ENCODE results near the gene WIZ.

WIZ gene

DNA sequence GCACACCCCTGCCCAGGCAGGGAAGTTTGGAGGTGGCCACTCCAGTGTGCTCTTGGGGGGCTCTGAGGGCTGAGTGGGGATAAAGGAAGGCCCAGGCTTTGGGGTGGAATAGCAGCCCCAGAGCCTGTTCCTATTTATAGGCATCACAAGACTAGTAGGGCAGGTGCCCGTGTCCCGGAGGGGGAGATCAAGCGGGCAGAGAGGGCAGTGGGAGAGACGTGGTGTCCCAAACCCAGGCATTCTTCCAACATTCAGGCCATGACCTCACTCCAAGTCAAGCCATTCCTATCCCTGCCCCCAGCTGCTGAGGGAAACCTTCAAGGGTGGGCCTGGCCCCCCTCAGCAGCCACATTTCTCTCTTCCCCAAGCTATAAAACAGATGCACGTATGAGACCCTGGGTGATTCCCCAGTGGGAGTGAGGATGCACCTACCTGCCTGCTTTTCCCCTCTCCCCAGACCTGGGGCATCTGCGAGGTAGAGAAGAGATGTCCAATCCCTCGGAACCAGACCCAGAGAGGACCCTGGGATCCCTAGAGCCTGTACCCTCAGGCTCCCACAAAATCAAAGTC lies 3.9 kb downstream of the WIZ start:
- POLR2A ChIA-PET, result no interaction called here
- TF ChIP-seq ZNF707 (tag by site-specific recombination; IDR thresholded peaks at IDR 0.05) (no peak), KLF17 (tag by site-specific recombination; IDR thresholded peaks at IDR 0.05) (no peak), ZNF776 (tag by site-specific recombination; IDR thresholded peaks at IDR 0.05; ENCODE audit: borderline replicate concordance) (no peak), ZNF692 (tag by site-specific recombination; IDR thresholded peaks at IDR 0.05) (no peak), GLI4 (tag by site-specific recombination; IDR thresholded peaks at IDR 0.05) (no peak), GLIS2 (tag by site-specific recombination; IDR thresholded peaks at IDR 0.05) (no peak), ZNF133 (tag by site-specific recombination; IDR thresholded peaks at IDR 0.05) (no peak), ZNF335 (tag by site-specific recombination; conservative IDR thresholded peaks at IDR 0.05) (no peak), ZNF704 (tag by site-specific recombination; IDR thresholded peaks at IDR 0.05) (no peak), ZNF398 (tag by site-specific recombination; IDR thresholded peaks at IDR 0.05) (no peak)
- TF ChIP-seq, protein P1, sequence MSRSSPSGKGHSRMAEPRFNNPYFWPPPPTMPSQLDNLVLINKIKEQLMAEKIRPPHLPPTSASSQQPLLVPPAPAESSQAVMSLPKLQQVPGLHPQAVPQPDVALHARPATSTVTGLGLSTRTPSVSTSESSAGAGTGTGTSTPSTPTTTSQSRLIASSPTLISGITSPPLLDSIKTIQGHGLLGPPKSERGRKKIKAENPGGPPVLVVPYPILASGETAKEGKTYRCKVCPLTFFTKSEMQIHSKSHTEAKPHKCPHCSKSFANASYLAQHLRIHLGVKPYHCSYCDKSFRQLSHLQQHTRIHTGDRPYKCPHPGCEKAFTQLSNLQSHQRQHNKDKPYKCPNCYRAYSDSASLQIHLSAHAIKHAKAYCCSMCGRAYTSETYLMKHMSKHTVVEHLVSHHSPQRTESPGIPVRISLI (tag by site-specific recombination; IDR thresholded peaks at IDR 0.05), result no peak
- TF ChIP-seq, protein P2, sequence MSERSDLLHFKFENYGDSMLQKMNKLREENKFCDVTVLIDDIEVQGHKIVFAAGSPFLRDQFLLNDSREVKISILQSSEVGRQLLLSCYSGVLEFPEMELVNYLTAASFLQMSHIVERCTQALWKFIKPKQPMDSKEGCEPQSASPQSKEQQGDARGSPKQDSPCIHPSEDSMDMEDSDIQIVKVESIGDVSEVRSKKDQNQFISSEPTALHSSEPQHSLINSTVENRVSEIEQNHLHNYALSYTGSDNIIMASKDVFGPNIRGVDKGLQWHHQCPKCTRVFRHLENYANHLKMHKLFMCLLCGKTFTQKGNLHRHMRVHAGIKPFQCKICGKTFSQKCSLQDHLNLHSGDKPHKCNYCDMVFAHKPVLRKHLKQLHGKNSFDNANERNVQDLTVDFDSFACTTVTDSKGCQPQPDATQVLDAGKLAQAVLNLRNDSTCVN (tag by site-specific recombination; optimal IDR thresholded peaks at IDR 0.05), result no peak
- TF ChIP-seq, protein P3, sequence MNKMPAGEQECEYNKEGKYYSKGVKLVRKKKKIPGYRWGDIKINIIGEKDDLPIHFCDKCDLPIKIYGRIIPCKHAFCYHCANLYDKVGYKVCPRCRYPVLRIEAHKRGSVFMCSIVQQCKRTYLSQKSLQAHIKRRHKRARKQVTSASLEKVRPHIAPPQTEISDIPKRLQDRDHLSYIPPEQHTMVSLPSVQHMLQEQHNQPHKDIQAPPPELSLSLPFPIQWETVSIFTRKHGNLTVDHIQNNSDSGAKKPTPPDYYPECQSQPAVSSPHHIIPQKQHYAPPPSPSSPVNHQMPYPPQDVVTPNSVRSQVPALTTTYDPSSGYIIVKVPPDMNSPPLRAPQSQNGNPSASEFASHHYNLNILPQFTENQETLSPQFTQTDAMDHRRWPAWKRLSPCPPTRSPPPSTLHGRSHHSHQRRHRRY (tag by site-specific recombination; IDR thresholded peaks at IDR 0.05), result no peak
- Histone ChIP-seq H3K36me3 (ENCODE audit: control insufficient read depth in 2 of 2, insufficient read depth in 1 of 2, low read length in 2 of 2) (peaks cover 0 to 8% of the 10 kb centered on the region in 2 experiments; a peak in 1 of 3 replicates), H3K4me3 (ENCODE audit: low read depth, low read length) (no peak overlapping the region), H3K9me3 (ENCODE audit: control insufficient read depth, insufficient read depth, low read depth, low read length) (no peaks in the 10 kb centered on the region), H3K4me1 (ENCODE audit: control insufficient read depth, insufficient read depth, low read length) (peaks cover 2% of the 10 kb centered on the region; the same call in 1 of the 2 replicates), H3K27ac (ENCODE audit: extremely low read depth, low read depth, low read length) (no peak overlapping the region)
- CTCF ChIA-PET, result interaction anchor here (0.6 kb wide), 1 partner anchor 131 kb away, joined by 3 read pairs; no protein-coding TSS in a partner anchor

DNA sequence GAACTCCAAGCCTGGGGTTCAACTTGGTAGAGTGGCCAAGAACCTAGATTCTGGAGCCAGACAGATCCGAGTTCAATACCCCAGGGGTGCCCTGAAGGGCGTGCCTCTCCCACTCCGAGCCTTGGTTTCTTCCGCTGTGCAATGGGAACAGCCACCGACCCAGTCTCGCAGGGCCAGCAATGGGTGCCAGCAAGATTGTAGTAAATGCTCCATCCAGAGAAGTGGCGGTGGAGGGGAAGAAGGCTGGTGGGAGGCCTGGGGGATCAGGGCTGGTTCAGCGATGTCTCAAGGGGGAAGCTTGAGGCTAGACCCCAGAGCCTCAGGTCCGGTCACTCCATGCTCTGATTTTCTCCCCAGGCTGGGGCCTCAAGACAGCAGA lies 4.5 kb downstream of the WIZ start:
- H3K9me3 ChIP-seq (ENCODE audit: control insufficient read depth, insufficient read depth, low read depth, low read length), result no peaks in the 10 kb centered on the region
- POLR2A ChIA-PET, result no interaction called here
- CTCF ChIA-PET, result interaction anchor here (0.6 kb wide), 1 partner anchor 131 kb away, joined by 3 read pairs; no protein-coding TSS in a partner anchor
- H3K4me3 ChIP-seq (ENCODE audit: low read depth, low read length), result no peak overlapping the region
- H3K27ac ChIP-seq (ENCODE audit: extremely low read depth, low read depth, low read length), result no peak overlapping the region
- peaks cover 0 to 8% of the 10 kb centered on the region in 2 experiments; a peak in 1 of 3 replicates for H3K36me3 ChIP-seq (ENCODE audit: control insufficient read depth in 2 of 2, insufficient read depth in 1 of 2, low read length in 2 of 2)
- TF ChIP-seq ZNF175 (tag by site-specific recombination; IDR thresholded peaks at IDR 0.05) (no peak), SETDB1 (IDR thresholded peaks at IDR 0.05; ENCODE audit: insufficient read length, low read length) (no peak), GFI1B (tag by site-specific recombination; IDR thresholded peaks at IDR 0.05) (no peak), HOXC10 (CRISPR knock-in tag; IDR thresholded peaks at IDR 0.05) (no peak)
- TF ChIP-seq, protein P4, sequence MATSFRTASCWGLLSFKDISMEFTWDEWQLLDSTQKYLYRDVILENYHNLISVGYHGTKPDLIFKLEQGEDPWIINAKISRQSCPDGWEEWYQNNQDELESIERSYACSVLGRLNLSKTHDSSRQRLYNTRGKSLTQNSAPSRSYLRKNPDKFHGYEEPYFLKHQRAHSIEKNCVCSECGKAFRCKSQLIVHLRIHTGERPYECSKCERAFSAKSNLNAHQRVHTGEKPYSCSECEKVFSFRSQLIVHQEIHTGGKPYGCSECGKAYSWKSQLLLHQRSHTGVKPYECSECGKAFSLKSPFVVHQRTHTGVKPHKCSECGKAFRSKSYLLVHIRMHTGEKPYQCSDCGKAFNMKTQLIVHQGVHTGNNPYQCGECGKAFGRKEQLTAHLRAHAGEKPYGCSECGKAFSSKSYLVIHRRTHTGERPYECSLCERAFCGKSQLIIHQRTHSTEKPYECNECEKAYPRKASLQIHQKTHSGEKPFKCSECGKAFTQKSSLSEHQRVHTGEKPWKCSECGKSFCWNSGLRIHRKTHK (tag by site-specific recombination; IDR thresholded peaks at IDR 0.05), result no peak
- H3K4me1 ChIP-seq (ENCODE audit: control insufficient read depth, insufficient read depth, low read length), result peaks cover 2% of the 10 kb centered on the region; the same call in 1 of the 2 replicates

Data from HEK293 (cell line).